ENCODE data around the gene PIK3R3.

DNA sequence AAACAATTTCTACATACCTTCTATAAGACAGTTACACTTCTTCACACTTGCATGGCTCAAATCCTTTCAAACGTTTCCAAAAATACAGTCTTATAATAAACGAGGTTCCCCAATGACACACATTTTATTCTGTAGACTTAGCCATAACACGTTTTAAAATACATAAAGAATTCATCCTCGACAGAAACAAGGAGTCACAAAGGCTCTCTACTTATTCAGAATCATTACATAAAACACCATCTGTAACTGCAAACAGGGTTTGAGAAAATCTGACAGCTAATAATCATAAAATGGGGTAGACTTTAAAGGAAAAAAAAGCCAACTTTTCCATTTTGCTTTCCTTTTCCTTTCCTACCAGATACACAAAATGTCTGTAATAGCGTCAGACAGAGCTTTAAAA lies 1.8 kb downstream of the PIK3R3 start:
- TF ChIP-seq POLR2AphosphoS5 (IDR thresholded peaks at IDR 0.05; ENCODE audit: borderline replicate concordance, low read depth, low read length) = no peak
- TF ChIP-seq EZH2 (IDR thresholded peaks at IDR 0.05) = no peak
- TF ChIP-seq FOXP2 (optimal IDR thresholded peaks at IDR 0.05; ENCODE audit: control extremely low read depth, extremely low read length, insufficient read depth) = no peak

Data from SK-N-MC (cell line).